Kidney (tissue), 14 donors: ENCODE data around the gene CTRL. TPM values are rescaled to one million over a fixed set of nuclear protein-coding genes. Genes with fewer than 3 reads are reported as not detected.

Experiments
- DNase-seq, 5 donors: peaks; one replicate each; pipeline ENCODE4 v3.0.0-alpha.2; 2013 to 2020
- FAIRE-seq: peaks from 2 replicates; lab custom pipeline; 2012; peaks lifted over from hg19 to GRCh38; lab: Jason Lieb, UNC
- H3K27ac ChIP-seq, 2 donors: one replicate each; pipeline ENCODE4 v1.7.0; 2013; ENCODE audit warnings: low read depth in 2 of 2, low read length in 2 of 2, inconsistent platforms in 1 of 2
- H3K27me3 ChIP-seq: one replicate; pipeline ENCODE4 v1.7.1; 2013; ENCODE audit warnings: low read length, inconsistent platforms; ENCODE audit not compliant: control insufficient read depth, insufficient read depth
- H3K36me3 ChIP-seq, 3 donors: one replicate each; pipeline versions ENCODE4 v1.7.0 to v1.7.1; 2013; ENCODE audit warnings: low read length in 3 of 3, control low read depth in 1 of 3, inconsistent platforms in 1 of 3; ENCODE audit not compliant: insufficient read depth in 3 of 3, control insufficient read depth in 2 of 3
- H3K4me1 ChIP-seq, 3 donors: one replicate each; pipeline versions ENCODE4 v1.7.0 to v1.7.1; 2013; ENCODE audit warnings: low read length in 3 of 3, inconsistent platforms in 1 of 3, low read depth in 1 of 3; ENCODE audit not compliant: control insufficient read depth in 2 of 3, insufficient read depth in 2 of 3
- H3K4me3 ChIP-seq, 3 donors: one replicate each; pipeline versions ENCODE4 v1.7.0 to v1.8.1; 2013; ENCODE audit warnings: low read length in 3 of 3, control low read depth in 1 of 3, inconsistent platforms in 1 of 3
- H3K9ac ChIP-seq, 3 donors: one replicate each; pipeline versions ENCODE4 v1.7.0 to v1.7.1; 2013; ENCODE audit warnings: low read length in 3 of 3, control low read depth in 1 of 3, inconsistent platforms in 1 of 3
- H3K9me3 ChIP-seq, 3 donors: one replicate each; pipeline versions ENCODE4 v1.7.0 to v1.7.1; 2013; ENCODE audit warnings: low read length in 3 of 3, control low read depth in 1 of 3, inconsistent platforms in 1 of 3; ENCODE audit not compliant: control insufficient read depth in 2 of 3, insufficient read depth in 1 of 3
- CTCF ChIP-seq: IDR thresholded peaks from 3 replicates; pipeline ENCODE4 v1.5.1; 2012; ENCODE audit warnings: mild to moderate bottlenecking, moderate library complexity, borderline replicate concordance; ENCODE audit not compliant: insufficient read depth; ENCODE audit errors: extremely low read depth
- intact Hi-C: fragments of 100-400 bp; cut with DNase I; formaldehyde crosslinking; loops from one replicate; pipeline ENCODE4 v1.11.1; 2022
- polyA plus RNA-seq: library from polyadenylated mRNA; stranded (reverse); fragments of 350-450 nt; fragmentation: Illumina TruSeq; extraction: RNeasy Lipid Tissue Mini Kit (QIAGEN cat#74804); gene quantifications from one replicate; pipeline ENCODE4 v1.2.3, GENCODE V29; 2014; ENCODE audit warnings: low read depth, low replicate concordance; ENCODE audit not compliant: insufficient read depth
- total RNA-seq: library from RNA; stranded (reverse); fragmentation: NEBNext Ultra II Directional; extraction: Animal tissue kit (Norgen Biotek cat#: 25700); gene quantifications from one replicate; pipeline ENCODE4 v1.2.1, GENCODE V29; 2021
- donor health status: control.
- donor health status: control.
- donor health status: control.
- donor health status: control.
- donor health status: control.
- donor health status: DM: yes; HTN: yes; CAD: no.
- donor health status: Normal renal cell carcinoma (clear cell type).

CTRL gene
- total and polyA plus RNA-seq, 2 donors from 2014 or later = 0.69 TPM; not detected in 1

GRCh38 chr16:67959536-67960329, 28.1 kb upstream of the CTRL start:
- Histone ChIP-seq H3K27me3 (no peaks in the 10 kb centered on the region), H3K9me3 (no peaks in the 10 kb centered on the region), H3K4me1 (peaks cover 0 to 22% (median 9%) of the 10 kb centered on the region in 3 donors), H3K4me3 (no peak overlapping the region), H3K27ac (peak overlapping the region; percentile 48 to 58), H3K36me3 (peaks cover 3 to 38% (median 10%) of the 10 kb centered on the region in 3 donors), H3K9ac (no peak overlapping the region)
- TF ChIP-seq CTCF = no peak
- intact Hi-C loops = no loop called here
- FAIRE-seq = no peak
- peak in 1 of 5 donors; percentile 92 for DNase-seq

GRCh38 chr16:67957622-67958021, 26.0 kb upstream of the CTRL start:
- H3K27ac ChIP-seq = no peak overlapping the region
- H3K27me3 ChIP-seq = no peaks in the 10 kb centered on the region
- H3K9ac ChIP-seq = no peak overlapping the region
- DNase-seq (no peak), FAIRE-seq (no peak)
- TF ChIP-seq CTCF = no peak
- H3K36me3 ChIP-seq = peaks cover 3 to 37% (median 12%) of the 10 kb centered on the region in 3 donors
- peaks cover 0 to 18% (median 9%) of the 10 kb centered on the region in 3 donors for H3K4me1 ChIP-seq
- no peak overlapping the region for H3K4me3 ChIP-seq
- intact Hi-C loops = no loop called here
- H3K9me3 ChIP-seq = no peaks in the 10 kb centered on the region

- H3K4me3 ChIP-seq = no peak overlapping the region
- no peak overlapping the region for H3K27ac ChIP-seq
- H3K9ac ChIP-seq = no peak overlapping the region
- no peak for DNase-seq
- H3K9me3 ChIP-seq = no peaks in the 10 kb centered on the region
- H3K27me3 ChIP-seq = no peaks in the 10 kb centered on the region
- H3K4me1 ChIP-seq = peaks cover 0 to 10% (median 4%) of the 10 kb centered on the region in 3 donors
- intact Hi-C loops = no loop called here
- no peak for FAIRE-seq
- no peak for TF ChIP-seq CTCF
- peaks cover 0 to 36% (median 14%) of the 10 kb centered on the region in 3 donors for H3K36me3 ChIP-seq
Observed at GRCh38 chr16:67954421-67955196, 22.9 kb upstream of the CTRL start.
